Right forelimb (tissue), 1 donor: Measurements from ENCODE around the gene TEX11.
"Not testable (repeated sequence)": the region's sequence is repeated elsewhere in the genome, so short reads cannot be mapped to it uniquely, and the experiment has no call there.

Experiments
- DNase-seq: peaks from one replicate; pipeline ENCODE4 v3.0.0-alpha.2; 2018

The TEX11 gene

GRCh38 chrX:70754169-70754848, 154.2 kb downstream of the TEX11 start:
- no peak for DNase-seq

- DNase-seq = not testable (repeated sequence)
These were observed 174.7 kb downstream of the TEX11 start for GRCh38 chrX:70733774-70734173.

- not testable (repeated sequence) for DNase-seq
These were observed 180.6 kb downstream of the TEX11 start for GRCh38 chrX:70727961-70728360.

- no peak for DNase-seq
These were observed 187.8 kb downstream of the TEX11 start for GRCh38 chrX:70720721-70721120.

- DNase-seq = not testable (repeated sequence)
These were observed 197.2 kb downstream of the TEX11 start for GRCh38 chrX:70711336-70711735.

GRCh38 chrX:70694339-70695122, 214.0 kb downstream of the TEX11 start:
- no peak for DNase-seq

GRCh38 chrX:70679455-70679854, 229.1 kb downstream of the TEX11 start:
- DNase-seq = not testable (repeated sequence)

GRCh38 chrX:70675284-70675683, 233.2 kb downstream of the TEX11 start:
- no peak for DNase-seq

GRCh38 chrX:70672326-70672725, 236.2 kb downstream of the TEX11 start:
- no peak for DNase-seq

- no peak for DNase-seq
These were observed 239.4 kb downstream of the TEX11 start for GRCh38 chrX:70669120-70669519.

GRCh38 chrX:70664726-70665125, 243.8 kb downstream of the TEX11 start:
- no peak for DNase-seq

GRCh38 chrX:70661124-70661523, 247.4 kb downstream of the TEX11 start:
- DNase-seq = not testable (repeated sequence)

GRCh38 chrX:70657546-70657945, 251.0 kb downstream of the TEX11 start:
- not testable (repeated sequence) for DNase-seq

- no peak for DNase-seq
These were observed 252.2 kb downstream of the TEX11 start for GRCh38 chrX:70656304-70656703.

GRCh38 chrX:70647910-70648309, 260.6 kb downstream of the TEX11 start:
- DNase-seq = not testable (repeated sequence)

GRCh38 chrX:70636218-70636617, 272.3 kb downstream of the TEX11 start:
- DNase-seq = no peak

GRCh38 chrX:70635669-70636068, 272.8 kb downstream of the TEX11 start:
- no peak for DNase-seq

GRCh38 chrX:70635227-70635626, 273.3 kb downstream of the TEX11 start:
- DNase-seq = no peak

GRCh38 chrX:70621743-70622142, 286.8 kb downstream of the TEX11 start:
- no peak for DNase-seq

- no peak for DNase-seq
These were observed 290.0 kb downstream of the TEX11 start for GRCh38 chrX:70618467-70618866.

- no peak for DNase-seq
These were observed 295.2 kb downstream of the TEX11 start for GRCh38 chrX:70613295-70613694.

GRCh38 chrX:70605352-70605751, 303.2 kb downstream of the TEX11 start:
- DNase-seq = no peak

GRCh38 chrX:70592091-70592490, 316.4 kb downstream of the TEX11 start:
- no peak for DNase-seq

- DNase-seq = not testable (repeated sequence)
These were observed 321.4 kb downstream of the TEX11 start for GRCh38 chrX:70587158-70587557.
